WTC11 (cell line): ENCODE data around the gene NRF1. TPM values are rescaled to one million over a fixed set of nuclear protein-coding genes. Genes with fewer than 3 reads are reported as not detected.

Experiments
- ATAC-seq: fragments of 200-7000 bp; cut with Tn5 transposase; 2 replicates; pipeline ENCODE4 v1.10.0; 2021; ENCODE audit warnings: mild to moderate bottlenecking, moderate library complexity
- CTCF ChIA-PET: fragments of 300-600 bp; sonication (Branson Sonifier 250); formaldehyde crosslinking; loops from one replicate; lab custom pipeline; 2021; ENCODE audit warnings: antibody characterized with exemption; lab: Charles Lee
- POLR2A ChIA-PET: fragments of 350-600 bp; sonication (Branson Sonifier 250); formaldehyde crosslinking; loops from one replicate; lab custom pipeline; 2021; ENCODE audit warnings: antibody characterized with exemption; lab: Charles Lee
- DNase-seq: peaks from one replicate; pipeline ENCODE4 v3.0.0; 2021; ENCODE audit warnings: low spot score
- H3K27ac Mint-ChIP-seq: 2 replicates; pipeline ENCODE4 v1.8.0; 2021; ENCODE audit warnings: mixed read lengths
- H3K27me3 Mint-ChIP-seq: 2 replicates; pipeline ENCODE4 v1.8.0; 2021; ENCODE audit warnings: low read depth, mild to moderate bottlenecking, moderate library complexity, mixed read lengths
- H3K36me3 Mint-ChIP-seq: 2 replicates; pipeline ENCODE4 v1.8.0; 2021; ENCODE audit warnings: mixed read lengths
- H3K4me1 Mint-ChIP-seq: 2 replicates; pipeline ENCODE4 v1.8.0; 2022; ENCODE audit warnings: mixed read lengths
- H3K4me3 Mint-ChIP-seq: 2 replicates; pipeline ENCODE4 v1.8.0; 2021; ENCODE audit warnings: mild to moderate bottlenecking, moderate library complexity, mixed read lengths
- H3K9me3 Mint-ChIP-seq: 2 replicates; pipeline ENCODE4 v1.8.0; 2021; ENCODE audit warnings: mixed read lengths
- ATF3 ChIP-seq: sonication (generic); formaldehyde crosslinking; conservative IDR thresholded peaks from 2 replicates; pipeline ENCODE4 v1.8.1; 2022; ENCODE audit warnings: mild to moderate bottlenecking, missing genetic modification reagents
- CBFB ChIP-seq: sonication (generic); formaldehyde crosslinking; IDR thresholded peaks from 2 replicates; pipeline ENCODE4 v1.8.1; 2022; ENCODE audit warnings: mild to moderate bottlenecking, low read depth, missing genetic modification reagents
- ESRRA ChIP-seq: sonication (generic); formaldehyde crosslinking; IDR thresholded peaks from 2 replicates; pipeline ENCODE4 v1.8.1; 2022; ENCODE audit warnings: mild to moderate bottlenecking, missing genetic modification reagents, borderline replicate concordance
- FOXP4 ChIP-seq: sonication (generic); formaldehyde crosslinking; IDR thresholded peaks from 2 replicates; pipeline ENCODE4 v1.8.0; 2022; ENCODE audit warnings: mild to moderate bottlenecking, missing genetic modification reagents
- HMGA2 ChIP-seq: fragments of 250-450 bp; sonication (Bioruptor Pico); IDR thresholded peaks from 2 replicates; pipeline ENCODE4 v1.4.0; 2021; ENCODE audit warnings: mild to moderate bottlenecking, moderate library complexity
- MYBL2 ChIP-seq: sonication (generic); formaldehyde crosslinking; IDR thresholded peaks from 2 replicates; pipeline ENCODE4 v1.8.1; 2023; ENCODE audit warnings: mild to moderate bottlenecking, moderate library complexity, missing genetic modification reagents
- NFYB ChIP-seq: sonication (generic); formaldehyde crosslinking; conservative IDR thresholded peaks from 2 replicates; pipeline ENCODE4 v1.8.0; 2022; ENCODE audit warnings: low read depth, missing genetic modification reagents
- NR2C2 ChIP-seq: sonication (generic); formaldehyde crosslinking; IDR thresholded peaks from 2 replicates; pipeline ENCODE4 v1.8.0; 2022; ENCODE audit warnings: mild to moderate bottlenecking, missing genetic modification reagents
- RELA ChIP-seq: sonication (generic); formaldehyde crosslinking; IDR thresholded peaks from 2 replicates; pipeline ENCODE4 v1.8.1; 2022; ENCODE audit warnings: missing genetic modification reagents, mild to moderate bottlenecking, borderline replicate concordance
- SMAD4 ChIP-seq: sonication (generic); formaldehyde crosslinking; IDR thresholded peaks from 2 replicates; pipeline ENCODE4 v1.8.0; 2022; ENCODE audit warnings: mild to moderate bottlenecking, missing genetic modification reagents
- TEAD1 ChIP-seq: sonication (generic); formaldehyde crosslinking; IDR thresholded peaks from 2 replicates; pipeline ENCODE4 v1.8.0; 2022; ENCODE audit warnings: mild to moderate bottlenecking, missing genetic modification reagents
- ZBTB21 ChIP-seq: sonication (generic); formaldehyde crosslinking; IDR thresholded peaks from 2 replicates; pipeline ENCODE4 v1.8.1; 2023; ENCODE audit warnings: mild to moderate bottlenecking, missing genetic modification reagents, borderline replicate concordance
- ZNF138 ChIP-seq: sonication (generic); formaldehyde crosslinking; conservative IDR thresholded peaks from 2 replicates; pipeline ENCODE4 v1.8.1; 2022; ENCODE audit warnings: mild to moderate bottlenecking, moderate library complexity, missing genetic modification reagents
- ZNF532 ChIP-seq: fragments of 250-450 bp; sonication (Bioruptor Pico); IDR thresholded peaks from 2 replicates; pipeline ENCODE4 v1.9.0; 2021; ENCODE audit warnings: mild to moderate bottlenecking, borderline replicate concordance
- total RNA-seq: library from RNA; stranded (reverse); gene quantifications from 3 replicates; pipeline ENCODE4 v1.2.3, GENCODE V29; 2021
- TF ChIP-seq, protein P1 (sequence below): sonication (generic); formaldehyde crosslinking; IDR thresholded peaks from 2 replicates; pipeline ENCODE4 v1.8.1; 2023; ENCODE audit warnings: mild to moderate bottlenecking, missing genetic modification reagents
- TF ChIP-seq, protein P2 (sequence below): sonication (generic); formaldehyde crosslinking; IDR thresholded peaks from 2 replicates; pipeline ENCODE4 v1.8.0; 2022; ENCODE audit warnings: mild to moderate bottlenecking, missing genetic modification reagents
- TF ChIP-seq, protein P3 (sequence below): fragments of 250-450 bp; sonication (Bioruptor Pico); conservative IDR thresholded peaks from 2 replicates; pipeline ENCODE4 v1.9.0; 2021; ENCODE audit warnings: mild to moderate bottlenecking

Gene NRF1
- total RNA-seq, 1 experiment from 2014 or later: 16.4 TPM

GRCh38 chr7:129782818-129783583 lies 171.5 kb downstream of the NRF1 start (continued):
- 0 out of 2 replicates have a peak, but pooled peaks have one; percentile 58 for TF ChIP-seq ZNF532
- TF ChIP-seq SMAD4 (CRISPR knock-in tag): 0 out of 2 replicates have a peak, but pooled peaks have one; percentile 58
- TF ChIP-seq RELA (CRISPR knock-in tag): 0 out of 2 replicates have a peak, but pooled peaks have one; percentile 44
- TF ChIP-seq, protein P1, sequence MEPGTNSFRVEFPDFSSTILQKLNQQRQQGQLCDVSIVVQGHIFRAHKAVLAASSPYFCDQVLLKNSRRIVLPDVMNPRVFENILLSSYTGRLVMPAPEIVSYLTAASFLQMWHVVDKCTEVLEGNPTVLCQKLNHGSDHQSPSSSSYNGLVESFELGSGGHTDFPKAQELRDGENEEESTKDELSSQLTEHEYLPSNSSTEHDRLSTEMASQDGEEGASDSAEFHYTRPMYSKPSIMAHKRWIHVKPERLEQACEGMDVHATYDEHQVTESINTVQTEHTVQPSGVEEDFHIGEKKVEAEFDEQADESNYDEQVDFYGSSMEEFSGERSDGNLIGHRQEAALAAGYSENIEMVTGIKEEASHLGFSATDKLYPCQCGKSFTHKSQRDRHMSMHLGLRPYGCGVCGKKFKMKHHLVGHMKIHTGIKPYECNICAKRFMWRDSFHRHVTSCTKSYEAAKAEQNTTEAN: no peak
- TF ChIP-seq ESRRA (CRISPR knock-in tag): no peak
- TF ChIP-seq ZBTB21 (CRISPR knock-in tag): 0 out of 2 replicates have a peak, but pooled peaks have one; percentile 52
- no peak for TF ChIP-seq MYBL2 (CRISPR knock-in tag)
- TF ChIP-seq HMGA2: no peak
- peak; percentile 52; the same call in 1 of the 2 replicates for TF ChIP-seq NR2C2 (CRISPR knock-in tag)
- TF ChIP-seq, protein P2, sequence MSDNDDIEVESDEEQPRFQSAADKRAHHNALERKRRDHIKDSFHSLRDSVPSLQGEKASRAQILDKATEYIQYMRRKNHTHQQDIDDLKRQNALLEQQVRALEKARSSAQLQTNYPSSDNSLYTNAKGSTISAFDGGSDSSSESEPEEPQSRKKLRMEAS (CRISPR knock-in tag): peak; percentile 93

GRCh38 chr7:129783584-129783919 lies 172.0 kb downstream of the NRF1 start:
- Mint-ChIP-seq H3K27ac (no peak overlapping the region), H3K27me3 (peaks cover 83% of the 10 kb centered on the region), H3K9me3 (no peaks in the 10 kb centered on the region), H3K4me3 (peak overlapping the region; percentile 82), H3K4me1 (peaks cover 47% of the 10 kb centered on the region), H3K36me3 (no peaks in the 10 kb centered on the region)
- no peak for ATAC-seq
- TF ChIP-seq FOXP4 (CRISPR knock-in tag) (no peak), CBFB (CRISPR knock-in tag) (no peak), ATF3 (CRISPR knock-in tag) (no peak)
- CTCF ChIA-PET: interaction anchor here (1.4 kb wide), 1 partner anchor 41 kb away, joined by 3 read pairs; no protein-coding TSS in a partner anchor
- DNase-seq: no peak
- POLR2A ChIA-PET: interaction anchor here (0.7 kb wide), 1 partner anchor 30 kb away, joined by 4 read pairs; no protein-coding TSS in a partner anchor

GRCh38 chr7:129784437-129784782 lies 172.9 kb downstream of the NRF1 start:
- Mint-ChIP-seq H3K9me3 (no peaks in the 10 kb centered on the region), H3K27ac (no peak overlapping the region), H3K4me1 (peaks cover 47% of the 10 kb centered on the region), H3K27me3 (peaks cover 86% of the 10 kb centered on the region), H3K36me3 (no peaks in the 10 kb centered on the region), H3K4me3 (no peak overlapping the region)
- ChIA-PET CTCF (interaction anchor here (1.4 kb wide), 1 partner anchor 40 kb away, joined by 3 read pairs; no protein-coding TSS in a partner anchor), POLR2A (no interaction called here)
- DNase-seq (peak; percentile 33), ATAC-seq (no peak)
- TF ChIP-seq TEAD1 (CRISPR knock-in tag): no peak
- TF ChIP-seq, protein P1: no peak
- TF ChIP-seq, protein P2 (CRISPR knock-in tag): no peak
- TF ChIP-seq, protein P3, sequence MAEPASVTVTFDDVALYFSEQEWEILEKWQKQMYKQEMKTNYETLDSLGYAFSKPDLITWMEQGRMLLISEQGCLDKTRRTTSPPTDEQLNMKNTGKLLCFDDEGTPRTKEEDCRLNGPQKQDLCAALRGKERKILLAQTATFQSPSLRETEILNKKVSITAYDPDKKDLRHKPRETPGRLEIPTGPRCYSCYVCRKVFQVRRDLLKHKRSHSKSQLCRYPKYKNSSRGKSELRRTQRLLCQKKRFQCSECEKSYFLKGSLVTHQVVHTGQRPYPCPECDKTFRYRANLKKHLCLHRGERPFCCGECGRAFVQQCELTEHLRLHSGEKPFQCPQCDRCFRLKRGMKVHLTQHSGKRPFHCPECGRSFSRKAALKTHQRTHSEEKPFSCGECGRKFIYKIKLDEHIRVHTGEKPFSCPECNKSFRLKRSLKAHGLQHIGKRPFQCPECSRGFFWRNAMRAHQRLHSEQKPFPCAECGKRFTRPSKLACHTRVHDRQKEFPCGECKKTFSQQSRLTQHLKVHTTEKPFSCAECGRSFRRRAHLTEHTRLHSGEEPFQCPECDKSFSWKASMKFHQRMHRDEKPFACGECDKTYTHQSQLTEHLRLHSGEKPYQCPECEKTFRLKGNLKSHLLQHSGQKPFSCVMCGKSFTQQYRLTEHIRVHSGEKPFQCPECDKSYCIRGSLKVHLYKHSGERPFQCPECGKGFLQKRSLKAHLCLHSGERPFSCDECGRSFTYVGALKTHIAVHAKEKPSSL (CRISPR knock-in tag): no peak
- TF ChIP-seq ZNF138 (CRISPR knock-in tag): no peak
- no peak for TF ChIP-seq FOXP4 (CRISPR knock-in tag)
- no peak for TF ChIP-seq NFYB
